ENCODE results near the gene UST. TPM values are rescaled to one million over a fixed set of nuclear protein-coding genes. Genes with fewer than 3 reads are reported as not detected.

Gene UST
- polyA plus RNA-seq, 1 donor from 2014 or later = 7.5 TPM

- Histone ChIP-seq H3K9me3 (ENCODE audit: low read length) (no peaks in the 10 kb centered on the region), H3K9ac (ENCODE audit: low read length) (no peak overlapping the region), H2AFZ (ENCODE audit: low read depth, low read length) (no peak overlapping the region), H3K9me2 (ENCODE audit: insufficient read depth, low read length) (no peaks in the 10 kb centered on the region), H3F3A (ENCODE audit: insufficient read depth, low read length, poor library complexity, severe bottlenecking) (no peaks in the 10 kb centered on the region), H3K4me2 (ENCODE audit: low read length) (no peak overlapping the region), H3K4me3 (ENCODE audit: low read length) (no peak overlapping the region), H3K27ac (ENCODE audit: low read length) (no peak overlapping the region), H3K79me2 (replicated peaks; ENCODE audit: insufficient read depth, low read length) (no peaks in the 10 kb centered on the region), H3K36me3 (ENCODE audit: insufficient read depth, low read length) (no peaks in the 10 kb centered on the region), H3K27me3 (ENCODE audit: insufficient read depth, low read depth, low read length) (no peaks in the 10 kb centered on the region), H4K20me1 (ENCODE audit: insufficient read depth) (no peaks in the 10 kb centered on the region)
- TF ChIP-seq RAD21 (conservative IDR thresholded peaks at IDR 0.05) = no peak
Measured at GRCh38 chr6:148840256-148840655, 93.4 kb downstream of the UST start.

GRCh38 chr6:148842296-148843019 lies 95.6 kb downstream of the UST start:
- Histone ChIP-seq H3K27me3 (ENCODE audit: insufficient read depth, low read depth, low read length) (no peaks in the 10 kb centered on the region), H2AFZ (ENCODE audit: low read depth, low read length) (no peak overlapping the region), H3K36me3 (ENCODE audit: insufficient read depth, low read length) (no peaks in the 10 kb centered on the region), H4K20me1 (ENCODE audit: insufficient read depth) (no peaks in the 10 kb centered on the region), H3F3A (ENCODE audit: insufficient read depth, low read length, poor library complexity, severe bottlenecking) (no peaks in the 10 kb centered on the region), H3K9me3 (ENCODE audit: low read length) (no peaks in the 10 kb centered on the region), H3K79me2 (replicated peaks; ENCODE audit: insufficient read depth, low read length) (no peaks in the 10 kb centered on the region), H3K9ac (ENCODE audit: low read length) (no peak overlapping the region), H3K4me2 (ENCODE audit: low read length) (no peak overlapping the region), H3K27ac (ENCODE audit: low read length) (no peak overlapping the region), H3K4me3 (ENCODE audit: low read length) (no peak overlapping the region), H3K9me2 (ENCODE audit: insufficient read depth, low read length) (no peaks in the 10 kb centered on the region)
- TF ChIP-seq TAF1 (IDR thresholded peaks at IDR 0.05; ENCODE audit: low read depth) (no peak), EP300 (conservative IDR thresholded peaks at IDR 0.05; ENCODE audit: poor library complexity, severe bottlenecking) (no peak)

GRCh38 chr6:148845464-148845863 lies 98.6 kb downstream of the UST start:
- no peaks in the 10 kb centered on the region for H3K9me3 ChIP-seq (ENCODE audit: low read length)
- no peak overlapping the region for H3K4me3 ChIP-seq (ENCODE audit: low read length)
- H3K9ac ChIP-seq (ENCODE audit: low read length) = no peak overlapping the region
- H3K27me3 ChIP-seq (ENCODE audit: insufficient read depth, low read depth, low read length) = no peaks in the 10 kb centered on the region
- H3K79me2 ChIP-seq (replicated peaks; ENCODE audit: insufficient read depth, low read length) = no peaks in the 10 kb centered on the region
- no peak overlapping the region for H3K4me2 ChIP-seq (ENCODE audit: low read length)
- H2AFZ ChIP-seq (ENCODE audit: low read depth, low read length) = no peak overlapping the region
- no peak for TF ChIP-seq EP300 (conservative IDR thresholded peaks at IDR 0.05; ENCODE audit: poor library complexity, severe bottlenecking)
- no peak for TF ChIP-seq RAD21 (conservative IDR thresholded peaks at IDR 0.05)
- TF ChIP-seq POLR2AphosphoS5 (IDR thresholded peaks at IDR 0.05) = no peak
- TF ChIP-seq CTCF (IDR thresholded peaks at IDR 0.05; ENCODE audit: poor library complexity, severe bottlenecking) = no peak
- TF ChIP-seq TAF1 (IDR thresholded peaks at IDR 0.05; ENCODE audit: low read depth) = no peak
- TF ChIP-seq SMC3 (conservative IDR thresholded peaks at IDR 0.05; ENCODE audit: poor library complexity) = no peak
- no peak for TF ChIP-seq EZH2 (IDR thresholded peaks at IDR 0.05; ENCODE audit: borderline replicate concordance, insufficient read depth, low read length, poor library complexity, severe bottlenecking)
- no peak for TF ChIP-seq REST (IDR thresholded peaks at IDR 0.05; ENCODE audit: borderline replicate concordance)
- no peak for TF ChIP-seq MXI1 (conservative IDR thresholded peaks at IDR 0.05; ENCODE audit: poor library complexity, severe bottlenecking)
- H3K9me2 ChIP-seq (ENCODE audit: insufficient read depth, low read length) = no peaks in the 10 kb centered on the region
- no peaks in the 10 kb centered on the region for H3F3A ChIP-seq (ENCODE audit: insufficient read depth, low read length, poor library complexity, severe bottlenecking)
- H3K27ac ChIP-seq (ENCODE audit: low read length) = no peak overlapping the region
- H4K20me1 ChIP-seq (ENCODE audit: insufficient read depth) = no peaks in the 10 kb centered on the region
- H3K36me3 ChIP-seq (ENCODE audit: insufficient read depth, low read length) = no peaks in the 10 kb centered on the region
